Fibroblast of villous mesenchyme (primary cell): ENCODE measurements around the gene RANBP17. TPM values are rescaled to one million over a fixed set of nuclear protein-coding genes. Genes with fewer than 3 reads are reported as not detected.
A peak's percentile ranks its signal among the peaks of the same experiment; 100 is the strongest.

ENCODE experiments used
- DNase-seq: peaks from one replicate; pipeline ENCODE4 v3.0.0-alpha.2; 2010; ENCODE audit warnings: low read depth
- H3K4me3 ChIP-seq: 2 replicates; pipeline ENCODE4 v1.5.1; 2011; ENCODE audit warnings: low read depth, mild to moderate bottlenecking, low read length
- CTCF ChIP-seq: IDR thresholded peaks from 2 replicates; pipeline ENCODE4 v1.5.1; 2012; ENCODE audit warnings: low read depth, mild to moderate bottlenecking, low read length; ENCODE audit not compliant: insufficient read depth
- total RNA-seq: library from RNA; depleted of rRNA; stranded (reverse); fragments of >200 nt; gene quantifications from 2 replicates; pipeline ENCODE4 v1.2.3, GENCODE V29; 2012

RANBP17 gene
- total RNA-seq, 1 donor = 33.7 TPM

GRCh38 chr5:171226096-171226754 lies 364.4 kb downstream of the RANBP17 start:
- no peak overlapping the region for H3K4me3 ChIP-seq
- peak; percentile 30 for TF ChIP-seq CTCF
- DNase-seq = peak; percentile 8

- no peak overlapping the region for H3K4me3 ChIP-seq
- TF ChIP-seq CTCF = no peak
- no peak for DNase-seq
Observed at GRCh38 chr5:171226864-171227263, 365.0 kb downstream of the RANBP17 start.

DNA sequence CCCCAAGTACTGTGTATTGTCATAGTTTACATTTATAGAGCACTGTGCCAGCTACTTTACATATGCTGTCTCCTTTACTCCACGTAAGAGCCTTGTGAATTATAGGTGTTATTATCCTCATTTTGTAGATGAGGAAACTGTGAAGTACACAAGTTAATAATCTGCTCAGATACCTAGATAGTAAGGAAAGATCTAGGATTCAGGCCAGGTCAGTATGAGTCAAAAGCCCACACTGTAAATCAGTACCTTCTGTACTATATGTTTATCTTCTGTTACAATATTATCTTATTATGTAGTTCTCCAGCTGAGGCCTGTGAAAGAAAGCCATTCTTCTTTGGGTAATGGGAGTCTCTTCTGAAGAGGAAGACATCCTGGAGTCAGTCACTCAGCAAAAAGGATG lies 374.8 kb downstream of the RANBP17 start:
- no peak overlapping the region for H3K4me3 ChIP-seq
- DNase-seq = no peak
- no peak for TF ChIP-seq CTCF

DNA sequence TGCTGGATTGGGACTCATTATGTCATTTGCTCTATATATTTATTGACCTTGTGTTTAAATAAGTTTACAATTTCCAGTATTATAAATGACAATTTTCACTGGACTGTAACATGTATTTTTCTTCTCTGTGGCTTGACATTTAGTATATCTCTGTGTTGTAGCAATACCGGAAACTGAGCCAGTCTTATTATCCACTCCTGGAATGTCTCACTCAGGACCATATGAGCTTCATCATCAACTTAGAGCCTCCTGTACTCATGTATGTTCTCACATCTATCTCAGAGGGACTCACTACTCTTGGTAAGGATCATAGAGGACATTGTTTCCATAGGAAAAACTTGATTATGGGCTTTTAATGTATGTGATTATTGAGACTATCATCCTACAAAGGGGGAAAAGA lies 380.7 kb downstream of the RANBP17 start:
- no peak overlapping the region for H3K4me3 ChIP-seq
- DNase-seq = peak; percentile 18
- TF ChIP-seq CTCF = no peak

DNA sequence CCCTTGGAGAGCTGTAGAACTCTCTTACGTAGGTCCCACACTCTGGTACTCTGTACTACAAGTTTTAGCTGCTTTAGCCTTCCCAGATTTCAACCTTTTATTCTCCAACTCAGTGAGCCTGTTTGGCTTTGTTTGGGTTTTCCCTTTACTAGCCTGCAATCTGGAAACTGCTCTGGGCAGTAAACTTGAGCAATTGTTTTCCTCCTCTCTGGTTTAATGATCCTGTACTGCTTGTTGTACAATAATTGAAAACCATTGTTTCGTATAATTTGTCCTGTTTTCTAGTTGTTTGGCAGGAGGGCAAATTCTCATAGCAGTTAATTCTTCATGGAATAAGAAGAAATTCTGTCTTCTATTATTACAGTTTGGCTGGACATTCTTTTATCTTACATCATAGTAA lies 384.4 kb downstream of the RANBP17 start:
- H3K4me3 ChIP-seq = no peak overlapping the region
- no peak for TF ChIP-seq CTCF
- peak; percentile 16 for DNase-seq

DNA sequence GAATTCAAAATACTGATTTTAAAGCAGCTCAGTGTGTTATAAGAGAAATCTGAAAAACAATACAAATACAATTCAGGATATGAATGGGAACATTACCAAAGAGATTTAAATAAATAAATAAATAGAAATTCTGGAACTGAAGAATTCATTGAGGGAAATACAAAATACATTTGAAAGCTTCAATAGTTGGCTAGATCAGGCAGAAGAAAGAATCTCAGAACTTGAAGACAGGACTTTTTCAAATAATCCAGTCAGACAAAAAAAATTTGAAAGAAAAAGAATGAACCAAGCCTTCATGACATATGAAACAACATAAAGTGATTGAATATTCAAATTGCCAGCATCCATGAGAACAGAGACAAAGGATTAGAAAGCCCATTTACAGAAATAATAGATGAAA lies 387.6 kb downstream of the RANBP17 start:
- no peak for TF ChIP-seq CTCF
- DNase-seq = no peak
- no peak overlapping the region for H3K4me3 ChIP-seq

DNA sequence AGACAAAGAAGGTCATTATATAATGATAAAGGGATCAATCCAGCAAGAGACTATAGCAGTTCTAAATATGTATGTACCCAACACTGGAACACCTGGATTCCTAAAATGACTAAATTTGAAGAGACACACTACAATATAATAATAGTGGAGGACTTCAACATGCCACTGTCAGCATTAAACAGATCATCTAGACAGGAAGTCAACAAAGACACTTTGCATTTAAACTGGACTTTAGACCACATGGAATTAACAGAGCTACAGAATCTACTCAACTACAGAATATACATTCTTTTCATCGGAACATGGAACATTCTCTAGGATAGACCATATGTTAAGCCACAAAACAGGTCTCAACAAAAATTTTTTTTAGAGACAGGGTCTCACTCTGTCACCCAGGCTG lies 388.9 kb downstream of the RANBP17 start:
- no peak overlapping the region for H3K4me3 ChIP-seq
- DNase-seq = no peak
- no peak for TF ChIP-seq CTCF
